Measurements from ENCODE around the gene ANKS3. TPM values are rescaled to one million over a fixed set of nuclear protein-coding genes. Genes with fewer than 3 reads are reported as not detected.

ANKS3 gene
- total RNA-seq, 4 donors from 2014 or later: 23.3 to 47.8 (median 27.6) TPM

DNA sequence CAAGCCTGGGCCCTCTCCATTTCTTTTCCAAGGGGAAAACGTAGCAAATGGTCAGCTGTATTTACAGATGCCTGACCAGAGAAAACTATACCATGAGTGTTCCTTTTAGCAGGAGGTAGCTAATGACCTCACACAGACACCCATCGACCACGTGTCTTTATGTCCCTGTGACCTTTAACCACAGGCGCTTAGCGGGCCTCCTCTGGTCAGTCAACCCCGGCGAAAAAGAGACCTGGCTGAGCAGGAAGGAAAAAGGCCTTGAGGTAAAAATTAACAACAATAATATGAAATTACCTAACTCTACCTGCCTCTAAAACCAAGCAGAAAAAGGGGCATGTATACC is 31.6 kb downstream of the ANKS3 start:
- Histone ChIP-seq H3K9me3 (no peaks in the 10 kb centered on the region), H3K4me1 (no peaks in the 10 kb centered on the region), H3K36me3 (peaks cover 0 to 96% of the 10 kb centered on the region in 2 donors), H3K4me3 (no peak overlapping the region), H3K27ac (no peak overlapping the region), H3K27me3 (no peaks in the 10 kb centered on the region)
- TF ChIP-seq, protein P1, sequence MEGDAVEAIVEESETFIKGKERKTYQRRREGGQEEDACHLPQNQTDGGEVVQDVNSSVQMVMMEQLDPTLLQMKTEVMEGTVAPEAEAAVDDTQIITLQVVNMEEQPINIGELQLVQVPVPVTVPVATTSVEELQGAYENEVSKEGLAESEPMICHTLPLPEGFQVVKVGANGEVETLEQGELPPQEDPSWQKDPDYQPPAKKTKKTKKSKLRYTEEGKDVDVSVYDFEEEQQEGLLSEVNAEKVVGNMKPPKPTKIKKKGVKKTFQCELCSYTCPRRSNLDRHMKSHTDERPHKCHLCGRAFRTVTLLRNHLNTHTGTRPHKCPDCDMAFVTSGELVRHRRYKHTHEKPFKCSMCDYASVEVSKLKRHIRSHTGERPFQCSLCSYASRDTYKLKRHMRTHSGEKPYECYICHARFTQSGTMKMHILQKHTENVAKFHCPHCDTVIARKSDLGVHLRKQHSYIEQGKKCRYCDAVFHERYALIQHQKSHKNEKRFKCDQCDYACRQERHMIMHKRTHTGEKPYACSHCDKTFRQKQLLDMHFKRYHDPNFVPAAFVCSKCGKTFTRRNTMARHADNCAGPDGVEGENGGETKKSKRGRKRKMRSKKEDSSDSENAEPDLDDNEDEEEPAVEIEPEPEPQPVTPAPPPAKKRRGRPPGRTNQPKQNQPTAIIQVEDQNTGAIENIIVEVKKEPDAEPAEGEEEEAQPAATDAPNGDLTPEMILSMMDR (IDR thresholded peaks at IDR 0.05): no peak
- TF ChIP-seq POLR2A (IDR thresholded peaks at IDR 0.05) (no peak), EP300 (IDR thresholded peaks at IDR 0.05) (no peak), POLR2AphosphoS5 (IDR thresholded peaks at IDR 0.05) (no peak)
- ATAC-seq: no peak
- 59 to 85% methylated on average over 6 to 7 of the region's 7 CpGs for WGBS, 2 donors (ENCODE audit: low coverage in 1 of 2)

- TF ChIP-seq, protein P1 (IDR thresholded peaks at IDR 0.05): no peak
- TF ChIP-seq EP300 (IDR thresholded peaks at IDR 0.05) (no peak), POLR2AphosphoS5 (IDR thresholded peaks at IDR 0.05) (no peak), POLR2A (IDR thresholded peaks at IDR 0.05) (no peak)
- no peaks in the 10 kb centered on the region for H3K9me3 ChIP-seq
- 100% methylated on average over 2 of the region's 17 CpGs; no CpG with 5 or more reads in 1 of the 2 donors for WGBS, 2 donors (ENCODE audit: low coverage in 1 of 2)
- no peak overlapping the region for H3K4me3 ChIP-seq
- no peaks in the 10 kb centered on the region for H3K27me3 ChIP-seq
- peaks cover 0 to 96% of the 10 kb centered on the region in 2 donors for H3K36me3 ChIP-seq
- no peak overlapping the region for H3K27ac ChIP-seq
- H3K4me1 ChIP-seq: peaks cover 0 to 4% (median 0%) of the 10 kb centered on the region in 3 donors
- ATAC-seq: no peak
Measured at GRCh38 chr16:4701791-4702465, 32.1 kb downstream of the ANKS3 start.

- Histone ChIP-seq H3K27ac (no peak overlapping the region), H3K9me3 (no peaks in the 10 kb centered on the region), H3K36me3 (peaks cover 0 to 96% of the 10 kb centered on the region in 2 donors), H3K27me3 (no peaks in the 10 kb centered on the region), H3K4me1 (peaks cover 0 to 12% (median 5%) of the 10 kb centered on the region in 3 donors), H3K4me3 (no peak overlapping the region)
- ATAC-seq: no peak
- 86% methylated on average over 9 of the region's 33 CpGs; no CpG with 5 or more reads in 1 of the 2 donors for WGBS, 2 donors (ENCODE audit: low coverage in 1 of 2)
- TF ChIP-seq POLR2AphosphoS5 (IDR thresholded peaks at IDR 0.05) (no peak), POLR2A (IDR thresholded peaks at IDR 0.05) (no peak), EP300 (IDR thresholded peaks at IDR 0.05) (no peak)
- TF ChIP-seq, protein P1 (IDR thresholded peaks at IDR 0.05): no peak
Measured at GRCh38 chr16:4700997-4701743, 32.9 kb downstream of the ANKS3 start.

DNA sequence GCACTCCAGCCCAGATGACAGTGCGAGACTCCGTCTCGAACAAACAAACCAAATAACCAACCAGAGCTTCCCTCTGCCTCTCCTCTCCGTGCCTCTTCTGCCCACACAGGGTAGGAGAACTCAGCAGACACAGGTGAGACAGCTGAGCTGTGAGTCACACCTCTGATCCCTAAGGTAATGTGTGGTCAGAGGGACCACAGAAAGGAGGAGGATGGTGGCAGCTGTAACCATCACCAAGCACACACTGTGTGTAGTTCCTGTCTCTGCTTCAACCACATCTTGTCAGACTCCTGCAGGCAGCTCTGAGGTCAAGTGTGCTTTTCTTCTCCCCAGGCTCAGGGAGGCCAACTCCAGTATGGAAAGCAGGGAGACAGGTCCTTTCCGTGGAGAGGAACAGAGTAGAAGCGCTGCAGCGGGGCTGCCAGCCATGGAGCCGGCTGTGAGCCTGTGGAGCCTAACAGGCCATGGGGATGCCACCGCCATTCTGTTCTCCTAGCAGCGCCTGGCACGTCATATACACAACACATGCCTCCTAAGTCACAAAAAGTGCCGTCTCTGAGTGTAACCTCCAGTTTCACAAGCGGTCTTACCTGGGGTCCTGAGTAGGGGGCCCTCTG is 33.6 kb downstream of the ANKS3 start:
- Histone ChIP-seq H3K27ac (no peak overlapping the region), H3K4me3 (no peak overlapping the region), H3K27me3 (no peaks in the 10 kb centered on the region), H3K9me3 (no peaks in the 10 kb centered on the region), H3K4me1 (peaks cover 0 to 19% (median 5%) of the 10 kb centered on the region in 3 donors), H3K36me3 (peaks cover 0 to 100% of the 10 kb centered on the region in 2 donors)
- TF ChIP-seq EP300 (IDR thresholded peaks at IDR 0.05) (no peak), POLR2A (IDR thresholded peaks at IDR 0.05) (no peak)
- ATAC-seq: no peak
- 86 to 90% methylated on average over 6 to 7 of the region's 13 CpGs for WGBS, 2 donors (ENCODE audit: low coverage in 1 of 2)

DNA sequence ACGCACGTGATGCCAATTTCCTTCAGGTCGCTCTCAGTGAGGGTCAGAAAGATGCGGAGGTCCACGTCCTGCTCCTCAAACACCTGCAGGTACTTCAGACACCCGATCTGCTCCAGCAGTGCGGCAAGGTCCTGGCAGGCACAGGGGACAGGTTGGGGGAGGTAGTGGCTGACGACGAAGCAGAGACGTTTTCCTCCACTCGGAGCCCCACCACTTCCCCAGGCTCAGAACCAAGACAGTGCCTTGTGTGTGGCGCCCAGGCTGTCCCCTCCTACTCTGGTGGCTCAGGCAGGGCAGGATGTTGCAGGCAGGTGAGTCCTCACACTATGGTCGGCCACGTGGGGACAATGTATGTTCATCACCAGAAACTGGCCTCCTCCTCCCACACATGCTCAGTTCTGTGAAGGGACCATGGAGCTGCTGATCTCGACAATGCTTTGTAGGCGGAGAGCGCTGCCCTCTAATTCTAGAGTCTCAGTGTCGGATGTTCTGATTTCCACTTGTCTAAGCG is 35.0 kb downstream of the ANKS3 start:
- H3K9me3 ChIP-seq: no peaks in the 10 kb centered on the region
- no peak for ATAC-seq
- H3K27ac ChIP-seq: no peak overlapping the region
- no peaks in the 10 kb centered on the region for H3K27me3 ChIP-seq
- 91 to 96% methylated on average over 8 to 9 of the region's 19 CpGs for WGBS, 2 donors (ENCODE audit: low coverage in 1 of 2)
- no peak overlapping the region for H3K4me3 ChIP-seq
- H3K4me1 ChIP-seq: peaks cover 0 to 33% (median 18%) of the 10 kb centered on the region in 3 donors
- H3K36me3 ChIP-seq: peaks cover 0 to 93% of the 10 kb centered on the region in 2 donors
- TF ChIP-seq POLR2A (IDR thresholded peaks at IDR 0.05): no peak
- TF ChIP-seq EP300 (IDR thresholded peaks at IDR 0.05): no peak
- no peak for TF ChIP-seq POLR2AphosphoS5 (IDR thresholded peaks at IDR 0.05)
- TF ChIP-seq, protein P1 (IDR thresholded peaks at IDR 0.05): no peak
